ENCODE measurements around the gene SIPA1L3.

Gene SIPA1L3

DNA sequence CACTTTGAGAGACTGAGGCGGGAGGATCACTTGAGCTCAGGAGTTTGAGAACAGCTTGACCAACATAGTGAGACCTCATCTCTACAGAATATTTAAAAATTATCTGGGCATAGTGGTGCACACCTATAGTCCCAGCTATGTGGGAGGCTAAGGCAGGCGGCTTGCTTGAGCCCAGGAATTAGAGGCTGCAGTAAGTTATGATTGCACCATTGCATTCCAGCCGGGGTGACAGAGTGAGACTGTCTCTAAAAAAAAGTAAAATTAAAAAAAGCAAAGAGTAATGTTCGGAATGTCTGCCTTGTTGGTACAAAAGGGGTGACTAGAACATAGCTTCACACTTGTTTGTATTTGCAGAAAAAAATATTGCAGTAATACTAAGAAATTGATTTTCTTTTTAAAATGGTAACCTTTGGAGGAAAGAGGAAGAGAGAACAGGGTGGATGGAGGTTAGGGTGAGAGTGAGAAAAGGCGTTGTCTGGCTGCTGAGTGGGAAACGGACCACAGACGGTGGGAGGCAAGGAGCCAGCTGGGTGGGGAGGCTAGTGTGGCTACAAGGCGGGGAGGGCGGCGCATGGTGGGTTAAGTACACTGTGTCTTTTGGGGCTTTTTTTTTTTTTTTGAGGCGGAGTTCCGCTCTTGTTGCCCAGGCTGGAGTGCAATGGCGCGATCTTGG is 339.0 kb downstream of the SIPA1L3 start:
- in situ Hi-C loops (cut with HindIII; ENCODE audit: low sequenced_read_pairs) = no loop called here

DNA sequence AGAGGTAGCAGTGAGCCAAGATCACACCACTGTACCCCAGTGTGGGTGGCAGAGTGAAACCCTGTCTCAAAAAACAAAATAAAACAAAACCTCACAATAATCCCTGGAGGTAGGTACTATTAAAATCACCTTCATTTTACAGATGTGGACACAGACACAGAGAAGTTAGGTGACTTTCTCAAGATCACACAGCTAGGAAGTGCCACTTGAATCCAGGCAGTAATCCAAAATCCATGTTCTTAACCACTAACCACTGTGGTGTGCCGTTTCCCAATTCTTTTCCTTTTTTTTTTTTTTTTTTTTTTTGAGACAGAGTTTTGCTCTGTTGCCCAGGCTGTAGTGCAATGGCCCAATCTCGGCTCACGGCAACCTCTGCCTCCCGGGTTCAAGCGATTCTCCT is 340.1 kb downstream of the SIPA1L3 start:
- in situ Hi-C loops (cut with HindIII; ENCODE audit: low sequenced_read_pairs) = no loop called here

DNA sequence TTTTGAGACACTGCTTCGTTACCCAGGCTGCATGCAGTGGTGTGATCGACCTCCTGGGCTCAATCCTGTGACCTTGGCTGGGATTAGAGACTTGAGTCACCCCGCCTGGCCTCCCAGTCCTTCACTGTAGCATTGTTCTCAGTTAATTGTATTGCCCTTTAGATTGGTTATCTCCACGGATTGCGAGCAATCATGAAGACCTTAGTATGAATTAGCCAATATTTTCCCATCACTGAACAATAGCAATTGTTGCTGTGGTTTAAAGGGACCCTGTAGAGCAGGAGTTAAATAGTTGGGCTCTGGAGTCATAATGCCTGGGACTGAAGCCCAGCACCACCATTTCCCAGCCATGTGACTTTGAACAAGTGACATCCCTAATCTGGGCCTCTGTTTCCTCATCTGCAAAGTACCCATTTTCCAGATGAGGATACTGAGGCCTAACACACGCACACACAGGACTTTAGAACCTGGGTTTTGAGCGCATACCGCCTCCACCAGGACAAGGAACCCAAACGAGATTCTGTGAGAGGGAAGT is 340.8 kb downstream of the SIPA1L3 start:
- in situ Hi-C loops (cut with HindIII; ENCODE audit: low sequenced_read_pairs) = no loop called here

DNA sequence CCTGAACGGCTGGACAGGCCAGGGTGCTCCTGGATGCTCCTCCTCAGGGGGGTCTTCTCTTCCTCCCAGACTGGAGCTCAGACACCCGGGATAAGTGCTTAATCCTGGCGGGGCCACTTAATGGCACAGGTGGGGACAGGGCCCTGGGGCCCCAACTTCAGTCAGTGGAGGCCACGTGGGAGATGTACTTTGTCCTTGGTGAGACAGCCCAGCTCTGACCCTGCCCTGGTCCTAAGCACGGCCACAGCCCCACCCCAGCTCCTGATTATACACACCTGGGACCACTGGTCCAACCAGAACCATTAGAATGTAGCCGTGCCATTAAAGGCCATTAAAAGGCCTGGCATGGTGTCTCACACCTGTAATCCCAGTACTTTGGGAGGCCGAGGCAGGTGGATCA is 341.4 kb downstream of the SIPA1L3 start:
- in situ Hi-C loops (cut with HindIII; ENCODE audit: low sequenced_read_pairs) = no loop called here

DNA sequence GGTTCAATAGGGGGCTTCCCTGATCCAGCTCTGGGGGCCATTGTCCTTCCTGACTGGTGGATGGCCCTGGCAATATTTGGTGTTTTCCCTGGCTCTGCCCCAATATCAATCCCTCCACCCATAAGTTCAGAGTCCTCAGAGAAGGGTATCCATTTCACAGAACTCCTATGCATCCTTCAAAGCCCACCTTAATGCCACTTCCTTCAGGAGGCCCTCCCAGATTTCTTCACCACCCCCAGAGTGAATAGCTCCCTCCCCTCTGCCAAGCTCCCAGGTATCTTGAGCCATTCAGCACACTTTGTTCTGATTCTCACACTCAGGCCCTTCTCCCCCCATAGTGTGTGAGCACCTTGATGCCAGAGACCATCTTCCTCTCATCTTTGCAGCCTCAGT is 343.4 kb downstream of the SIPA1L3 start:
- in situ Hi-C loops (cut with HindIII; ENCODE audit: low sequenced_read_pairs) = loop anchor here (5.0 kb wide), 2 partner anchors 67 to 277 kb away; partner anchors contain the start of genes KCNK6 and YIF1B

DNA sequence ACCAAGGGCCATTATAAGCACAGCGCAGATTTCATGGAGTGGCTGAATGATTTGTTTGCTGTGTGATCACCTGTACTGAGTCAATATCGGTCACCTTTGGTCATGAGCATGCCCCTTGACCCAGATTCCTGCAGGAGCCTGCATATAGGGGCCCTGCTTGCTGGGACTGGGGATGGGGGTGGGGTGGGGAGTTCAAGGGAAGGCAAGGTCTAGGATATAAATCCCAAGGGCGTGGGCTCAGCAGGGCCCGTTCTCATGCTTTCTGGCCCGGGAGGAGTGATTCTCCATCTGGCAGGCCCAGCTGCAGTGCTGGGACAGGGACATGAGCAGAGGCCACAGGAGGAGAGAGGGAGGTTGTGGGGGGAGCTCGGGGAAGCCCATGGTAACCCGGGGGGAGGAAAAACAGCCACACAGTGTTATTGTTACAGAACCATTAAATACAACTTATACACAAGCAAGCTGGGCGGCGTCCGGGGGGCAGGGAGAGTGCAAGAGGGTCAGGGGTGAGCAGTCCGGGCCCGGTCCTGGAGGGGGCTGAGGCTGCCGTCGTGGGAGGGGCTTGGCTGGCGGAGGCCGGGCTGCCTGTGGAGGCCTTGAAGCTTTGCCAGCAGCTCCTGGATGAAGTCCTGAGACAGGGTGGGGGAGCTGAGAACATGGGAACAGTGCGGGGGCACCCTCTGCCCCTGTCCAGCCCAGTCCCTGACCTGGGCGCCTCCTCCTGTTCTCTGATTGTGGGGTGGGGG is 344.0 kb downstream of the SIPA1L3 start:
- in situ Hi-C loops (cut with HindIII; ENCODE audit: low sequenced_read_pairs) = loop anchor here (5.0 kb wide), 2 partner anchors 66 to 276 kb away; partner anchors contain the start of genes KCNK6 and YIF1B

DNA sequence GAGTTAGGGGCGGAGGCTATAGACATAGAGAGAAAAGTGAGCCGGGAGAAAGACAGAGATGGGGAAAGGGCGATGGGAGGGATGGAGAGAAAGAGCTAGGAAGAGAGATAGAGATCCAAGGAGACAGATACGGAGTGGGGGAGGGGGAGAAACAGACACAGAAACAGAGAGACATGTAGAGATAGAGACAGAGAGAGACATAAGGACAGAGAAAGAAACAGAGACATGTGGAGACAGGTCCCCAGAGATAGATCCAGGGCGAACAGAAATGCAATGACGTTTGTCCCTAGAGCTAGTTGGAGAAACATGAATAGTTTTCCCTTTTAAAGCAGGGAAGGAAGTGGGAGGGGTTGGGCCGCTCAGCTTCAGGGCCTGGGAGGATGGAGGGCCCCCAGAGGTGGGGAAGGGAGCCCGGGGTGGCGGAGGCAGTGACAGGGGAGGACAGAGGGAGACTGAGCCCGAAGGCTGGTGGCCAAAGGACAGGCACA is 344.6 kb downstream of the SIPA1L3 start:
- in situ Hi-C loops (cut with HindIII; ENCODE audit: low sequenced_read_pairs) = loop anchor here (5.0 kb wide), 2 partner anchors 66 to 276 kb away; partner anchors contain the start of genes KCNK6 and YIF1B

DNA sequence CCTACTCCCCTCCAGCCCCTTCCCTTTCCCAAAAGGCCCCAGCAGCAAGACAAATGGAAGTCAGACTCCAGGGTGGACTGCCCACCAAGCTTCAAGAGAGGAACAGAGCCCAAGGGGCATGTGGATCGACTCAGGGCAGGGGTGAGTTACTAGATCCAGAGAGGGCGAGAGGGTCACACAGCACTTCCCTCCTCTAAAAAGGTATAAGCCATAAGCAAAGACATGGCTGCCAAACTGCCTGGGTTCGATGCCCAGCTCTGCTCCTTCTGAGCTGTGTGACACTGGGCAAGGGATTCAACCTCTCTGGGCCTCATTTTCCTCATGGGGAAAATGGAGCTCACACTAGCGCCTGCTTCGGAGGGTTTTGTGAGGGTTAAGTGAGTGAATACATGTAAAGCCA is 345.4 kb downstream of the SIPA1L3 start:
- in situ Hi-C loops (cut with HindIII; ENCODE audit: low sequenced_read_pairs) = loop anchor here (5.0 kb wide), 2 partner anchors 65 to 275 kb away; partner anchors contain the start of genes KCNK6 and YIF1B

DNA sequence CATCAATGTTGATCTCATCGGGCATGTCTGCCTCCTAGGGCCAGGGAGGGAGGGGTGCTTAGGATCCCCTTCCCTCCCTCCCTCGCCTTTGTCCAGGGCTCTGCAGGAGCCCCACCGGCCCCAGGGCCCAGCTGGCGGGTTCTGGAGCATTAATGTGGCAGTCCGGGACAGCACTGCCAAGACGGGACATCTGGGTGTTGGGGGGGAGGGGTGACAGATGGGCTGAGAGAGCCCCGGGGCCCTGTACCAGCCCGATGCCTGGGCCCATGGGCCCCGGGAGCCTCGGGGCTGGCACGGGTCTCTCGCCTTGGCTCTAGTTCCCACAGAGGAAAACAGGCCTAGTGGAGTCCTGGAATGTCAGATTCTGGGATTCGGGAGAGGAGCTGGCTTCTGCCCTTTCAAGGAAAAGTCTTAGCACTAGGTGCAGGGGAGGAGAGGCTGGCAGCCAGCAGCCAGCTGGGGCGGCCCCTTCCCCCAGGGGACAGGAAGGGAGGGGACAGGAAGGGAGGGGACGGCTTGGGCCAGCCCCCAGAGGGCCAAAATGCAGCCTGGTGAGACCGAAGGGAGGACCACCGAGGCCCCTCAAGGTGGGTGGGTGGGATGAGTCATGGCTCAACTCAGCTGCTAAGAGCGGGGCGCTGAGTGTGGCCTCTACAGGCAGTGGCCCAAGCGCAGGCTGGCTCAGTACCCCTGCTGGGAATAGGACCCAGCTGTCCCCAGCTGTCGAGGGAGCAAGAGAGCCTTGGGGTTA is 346.1 kb downstream of the SIPA1L3 start:
- in situ Hi-C loops (cut with HindIII; ENCODE audit: low sequenced_read_pairs) = loop anchor here (5.0 kb wide), 2 partner anchors 64 to 274 kb away; partner anchors contain the start of genes KCNK6 and YIF1B

DNA sequence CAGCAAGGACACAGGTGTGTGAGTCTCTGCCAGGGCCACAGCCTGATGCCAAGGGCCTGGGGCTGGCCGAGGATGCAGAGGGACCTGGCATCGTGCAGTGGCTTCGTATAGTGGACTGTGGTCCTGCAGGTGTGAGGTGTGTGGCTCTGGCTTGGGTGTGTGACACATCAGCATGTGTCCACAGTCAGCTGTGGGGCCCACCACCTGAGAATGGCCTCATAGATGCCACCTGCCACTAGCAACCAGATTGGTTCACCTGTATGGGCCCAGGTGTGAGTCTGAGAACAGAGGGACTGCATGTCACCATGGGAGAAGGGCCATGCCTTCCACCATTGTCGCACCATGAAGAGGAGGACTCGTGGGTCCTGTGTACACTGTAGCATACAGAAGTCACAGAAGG is 346.8 kb downstream of the SIPA1L3 start:
- in situ Hi-C loops (cut with HindIII; ENCODE audit: low sequenced_read_pairs) = loop anchor here (5.0 kb wide), 2 partner anchors 64 to 274 kb away; partner anchors contain the start of genes KCNK6 and YIF1B

DNA sequence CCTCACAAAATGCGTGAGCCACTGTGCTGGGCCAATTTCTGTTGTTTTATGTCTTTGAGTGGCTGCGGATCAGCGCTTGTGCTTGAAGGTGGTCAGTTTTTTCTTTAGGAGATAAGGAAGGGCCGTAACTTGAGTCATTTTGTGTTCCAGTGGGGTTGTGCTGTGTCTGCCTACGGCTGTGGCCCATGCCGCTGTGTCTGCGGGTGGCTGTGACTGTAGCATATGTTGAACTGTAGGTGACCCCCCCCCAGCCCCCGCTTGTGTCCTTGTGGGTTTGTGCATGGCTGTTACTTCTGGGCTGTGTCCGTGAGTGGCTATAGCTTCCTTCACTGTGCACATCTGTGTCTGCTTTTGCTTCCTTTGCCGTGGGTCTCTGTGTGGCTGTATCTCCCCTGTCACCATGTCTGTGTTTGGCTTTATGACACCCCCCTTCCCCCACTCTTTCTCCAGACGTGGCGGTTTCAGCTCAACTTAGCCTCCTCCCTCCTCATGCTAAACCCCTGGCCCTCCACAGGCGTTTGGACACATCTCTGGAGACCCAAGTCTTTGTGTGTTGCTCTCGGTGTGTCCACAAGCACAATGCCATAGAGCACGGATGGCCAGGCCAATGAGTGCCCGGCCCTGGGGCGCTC is 348.5 kb downstream of the SIPA1L3 start:
- in situ Hi-C loops (cut with HindIII; ENCODE audit: low sequenced_read_pairs) = no loop called here
